ENCODE results near the gene RASSF7.

DNA sequence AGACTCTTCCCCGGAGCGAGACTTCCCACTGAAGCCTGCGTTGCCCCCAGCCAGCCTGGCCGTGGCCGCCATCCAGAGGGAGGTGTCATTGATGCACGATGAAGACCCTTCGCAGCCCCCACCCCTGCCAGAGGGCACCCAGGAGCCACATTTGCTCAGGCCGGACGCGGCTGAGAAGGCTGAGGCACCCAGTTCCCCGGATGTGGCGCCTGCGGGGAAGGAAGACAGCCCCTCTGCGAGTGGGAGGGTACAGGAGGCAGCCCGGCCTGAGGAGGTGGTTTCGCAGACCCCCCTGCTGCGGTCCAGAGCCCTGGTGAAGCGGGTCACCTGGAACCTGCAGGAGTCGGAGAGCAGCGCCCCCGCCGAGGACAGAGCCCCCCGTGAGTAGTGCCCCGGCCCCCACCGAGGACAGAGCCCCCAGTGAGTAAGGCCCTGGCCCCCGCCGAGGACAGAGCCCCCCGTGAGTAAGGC is 48.6 kb downstream of the RASSF7 start:
- TF ChIP-seq, protein P1, sequence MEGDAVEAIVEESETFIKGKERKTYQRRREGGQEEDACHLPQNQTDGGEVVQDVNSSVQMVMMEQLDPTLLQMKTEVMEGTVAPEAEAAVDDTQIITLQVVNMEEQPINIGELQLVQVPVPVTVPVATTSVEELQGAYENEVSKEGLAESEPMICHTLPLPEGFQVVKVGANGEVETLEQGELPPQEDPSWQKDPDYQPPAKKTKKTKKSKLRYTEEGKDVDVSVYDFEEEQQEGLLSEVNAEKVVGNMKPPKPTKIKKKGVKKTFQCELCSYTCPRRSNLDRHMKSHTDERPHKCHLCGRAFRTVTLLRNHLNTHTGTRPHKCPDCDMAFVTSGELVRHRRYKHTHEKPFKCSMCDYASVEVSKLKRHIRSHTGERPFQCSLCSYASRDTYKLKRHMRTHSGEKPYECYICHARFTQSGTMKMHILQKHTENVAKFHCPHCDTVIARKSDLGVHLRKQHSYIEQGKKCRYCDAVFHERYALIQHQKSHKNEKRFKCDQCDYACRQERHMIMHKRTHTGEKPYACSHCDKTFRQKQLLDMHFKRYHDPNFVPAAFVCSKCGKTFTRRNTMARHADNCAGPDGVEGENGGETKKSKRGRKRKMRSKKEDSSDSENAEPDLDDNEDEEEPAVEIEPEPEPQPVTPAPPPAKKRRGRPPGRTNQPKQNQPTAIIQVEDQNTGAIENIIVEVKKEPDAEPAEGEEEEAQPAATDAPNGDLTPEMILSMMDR (IDR thresholded peaks at IDR 0.05), result no peak
- TF ChIP-seq POLR2A (IDR thresholded peaks at IDR 0.05), result no peak
